C4-2B (cell line): ENCODE data around the gene DNAAF5.

Experiments
- CTCF ChIP-seq: fragments of 450-650 bp; conservative IDR thresholded peaks from 2 replicates; pipeline ENCODE4 v1.5.1; 2017; ENCODE audit warnings: mild to moderate bottlenecking
- ZFX ChIP-seq: fragments of 450-650 bp; IDR thresholded peaks from 2 replicates; pipeline ENCODE4 v1.6.1; 2017

GRCh38 chr7:832968-833424 is 106.5 kb downstream of the DNAAF5 start:
- TF ChIP-seq CTCF (no peak), ZFX (no peak)
